HG02642 (cell line): ENCODE results near the gene CHRDL1.

Source experiments
- ATAC-seq: cut with Tn5 transposase; IDR thresholded peaks from one replicate; pipeline ENCODE4 v1.9.1; 2021; ENCODE audit warnings: mild to moderate bottlenecking; ENCODE audit not compliant: unreplicated experiment, poor library complexity

CHRDL1 gene

DNA sequence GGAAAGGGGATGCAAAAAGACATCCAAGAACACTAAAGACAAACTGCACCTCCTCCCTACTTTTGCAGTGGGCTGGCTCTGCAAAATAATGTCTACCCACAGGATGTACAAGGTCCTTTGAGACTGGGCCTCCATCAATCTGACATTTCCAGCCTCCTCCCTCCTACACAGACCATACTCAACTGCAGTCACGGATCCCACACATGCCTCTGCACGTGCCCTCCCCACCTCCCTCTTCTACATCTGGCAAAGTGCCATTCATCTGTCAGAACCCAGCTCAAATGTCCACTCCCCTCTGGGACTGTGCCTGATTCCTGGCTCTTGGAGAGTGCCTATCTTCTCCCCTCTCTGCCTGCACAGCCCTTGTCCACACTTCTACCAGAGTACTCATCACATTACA lies 50.3 kb downstream of the CHRDL1 start:
- ATAC-seq = no peak

DNA sequence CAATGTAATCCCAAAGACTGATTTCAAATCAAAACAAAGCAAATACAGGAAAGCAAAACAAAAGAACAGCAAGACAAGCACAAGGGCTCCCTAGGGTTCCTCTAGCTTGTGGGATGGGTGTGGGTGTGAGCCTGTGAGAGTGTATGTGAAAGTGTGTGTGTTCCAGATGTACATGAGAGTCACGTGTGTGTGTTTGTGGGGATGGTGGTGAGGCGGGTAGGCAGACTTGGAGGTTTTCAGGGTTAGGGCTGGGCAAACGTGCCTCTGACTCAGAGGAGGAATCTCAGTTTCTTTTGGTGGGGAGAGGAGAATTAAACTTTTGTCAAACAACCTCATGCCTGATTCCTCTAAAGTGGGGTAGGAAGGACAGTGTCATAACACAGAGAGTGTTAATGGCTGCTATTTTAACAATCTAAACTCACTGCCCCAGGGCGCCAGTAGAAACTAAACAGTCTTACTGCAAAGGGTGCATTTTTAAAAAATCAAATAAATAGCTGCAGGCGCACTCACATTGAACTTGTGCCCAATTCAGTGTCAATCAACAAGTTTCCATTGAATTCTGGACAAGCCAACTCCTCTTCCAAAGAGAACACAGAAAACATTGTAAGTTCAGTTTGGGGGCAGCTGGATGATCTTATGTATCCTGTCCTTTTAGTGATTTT lies 51.8 kb downstream of the CHRDL1 start:
- ATAC-seq = no peak

- no peak for ATAC-seq
These were observed 54.3 kb downstream of the CHRDL1 start for GRCh38 chrX:110741213-110741796.

DNA sequence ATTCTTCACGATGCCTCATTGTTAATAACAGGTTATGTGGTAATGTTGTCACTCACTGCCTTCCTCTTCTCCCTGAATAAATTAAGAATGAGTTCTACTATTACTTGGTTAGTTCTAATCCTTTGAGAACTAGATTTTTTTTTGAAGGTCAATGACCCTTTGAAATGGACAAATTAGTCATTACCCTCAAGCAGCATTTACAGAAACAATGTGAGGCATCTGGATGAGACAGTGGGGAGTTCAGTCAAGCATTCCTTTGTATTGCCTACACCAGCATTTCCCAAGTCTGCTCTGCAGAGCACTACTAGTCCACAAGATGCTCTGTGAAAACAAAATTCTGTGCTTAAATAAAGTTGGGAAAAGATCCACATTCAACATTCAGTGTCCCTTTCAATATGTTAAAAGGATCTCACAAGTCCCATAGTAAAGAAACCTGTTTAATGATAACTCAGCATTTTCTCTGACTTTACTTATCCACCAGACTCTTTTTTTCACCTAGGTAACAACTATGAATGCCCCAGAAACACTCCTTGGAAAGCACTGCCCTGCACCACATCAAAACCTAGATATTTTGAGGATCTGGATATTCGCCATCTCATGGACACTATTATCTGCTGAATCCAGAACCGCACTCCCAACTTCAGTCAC lies 60.6 kb downstream of the CHRDL1 start:
- no peak for ATAC-seq

DNA sequence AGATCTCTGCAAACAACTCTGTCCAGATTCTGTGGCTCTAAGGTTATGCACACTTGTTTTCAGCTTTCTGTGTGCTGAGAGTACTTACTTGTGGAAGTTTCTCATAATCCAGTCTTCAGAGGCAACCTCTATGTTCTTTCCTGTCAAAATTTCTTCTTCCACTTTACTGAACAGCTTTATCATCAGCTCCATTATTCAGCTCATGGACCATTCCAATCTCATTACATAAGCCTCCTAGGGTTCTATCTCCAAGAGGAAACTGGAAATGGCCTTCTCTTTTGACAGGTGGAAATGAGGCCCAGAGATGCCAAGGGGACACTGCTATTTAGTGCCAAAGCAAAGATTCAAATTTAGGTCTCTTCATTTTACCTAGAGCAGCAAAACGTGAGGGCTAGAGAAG lies 61.3 kb downstream of the CHRDL1 start:
- no peak for ATAC-seq

DNA sequence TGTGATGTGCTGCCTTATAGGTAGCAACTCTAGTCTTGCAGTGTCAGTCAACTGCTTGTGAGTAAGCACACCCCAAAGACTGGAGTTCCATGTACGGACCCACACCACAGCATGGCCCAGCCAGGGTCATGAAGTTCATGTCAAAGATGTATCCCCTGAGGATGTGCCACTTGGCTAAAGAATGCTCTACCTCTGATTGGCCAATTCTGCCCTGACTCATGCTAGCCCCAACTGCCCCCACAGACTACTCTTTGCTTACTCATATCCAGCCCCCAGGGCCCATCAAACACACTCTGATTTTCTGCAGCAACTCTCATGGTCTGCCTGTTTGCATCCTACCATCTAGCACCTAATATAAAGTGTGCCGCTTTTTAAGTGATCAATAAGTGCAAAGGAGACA lies 62.5 kb downstream of the CHRDL1 start:
- no peak for ATAC-seq

DNA sequence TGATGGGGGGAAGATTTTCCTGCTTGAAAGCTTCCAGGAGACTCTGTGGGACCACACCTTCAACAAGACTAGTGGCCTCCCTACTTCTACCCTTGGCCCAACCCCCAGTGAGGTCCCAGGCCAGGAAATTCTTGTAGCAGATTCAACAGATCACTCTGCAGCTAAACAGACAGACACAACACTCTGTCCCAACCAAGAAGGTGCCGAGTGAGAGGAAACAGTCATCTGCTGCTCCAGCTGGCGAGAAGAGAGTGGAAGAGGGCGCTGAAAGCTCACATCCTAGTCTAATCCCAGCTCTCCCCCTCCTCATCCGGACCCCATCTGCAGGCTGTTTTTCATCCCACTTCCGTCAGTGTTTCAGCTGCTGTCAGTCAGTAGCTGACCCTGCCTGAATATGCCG lies 63.4 kb downstream of the CHRDL1 start:
- no peak for ATAC-seq

- ATAC-seq = no peak
These were observed 71.8 kb downstream of the CHRDL1 start for GRCh38 chrX:110723844-110724243.

- no peak for ATAC-seq
These were observed 73.5 kb downstream of the CHRDL1 start for GRCh38 chrX:110722135-110722534.

DNA sequence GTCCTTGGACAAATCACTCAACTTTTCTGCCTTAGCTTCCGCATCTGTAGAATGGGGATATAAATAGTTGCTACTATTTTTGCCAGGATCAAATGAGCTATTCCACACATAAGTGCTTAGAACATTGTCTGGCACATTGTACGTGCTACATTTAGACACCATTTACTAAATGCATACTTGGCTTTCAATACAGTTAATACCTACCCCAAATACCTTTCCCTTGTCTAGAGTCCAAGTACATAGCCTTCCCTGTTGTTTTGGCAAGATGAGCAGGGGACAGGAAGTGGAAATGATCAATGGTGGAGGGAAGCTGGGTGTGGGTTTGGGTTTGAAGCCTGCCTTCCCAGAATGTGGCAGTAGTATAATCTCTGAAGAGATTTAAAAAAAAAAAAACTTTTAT lies 82.0 kb downstream of the CHRDL1 start:
- ATAC-seq = no peak

DNA sequence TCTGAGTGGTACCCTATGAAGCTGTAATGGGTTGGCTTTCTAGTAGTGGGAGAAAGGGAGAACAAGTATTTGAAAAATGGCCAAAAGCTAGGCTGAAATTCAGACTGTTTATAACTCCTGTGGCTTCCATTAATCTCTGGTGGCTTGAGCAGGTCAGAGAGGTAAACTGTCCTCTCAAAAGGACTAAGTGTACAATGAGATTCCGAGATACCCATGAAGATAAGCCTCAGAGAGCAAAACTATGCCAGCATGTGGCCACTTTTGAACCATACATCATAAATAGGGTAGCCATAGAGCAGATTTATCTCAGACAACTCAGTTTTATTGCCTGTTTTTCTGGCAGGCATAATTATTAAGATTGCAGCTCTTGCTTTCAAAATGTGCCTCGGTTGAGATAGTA lies 89.2 kb downstream of the CHRDL1 start:
- ATAC-seq = no peak

DNA sequence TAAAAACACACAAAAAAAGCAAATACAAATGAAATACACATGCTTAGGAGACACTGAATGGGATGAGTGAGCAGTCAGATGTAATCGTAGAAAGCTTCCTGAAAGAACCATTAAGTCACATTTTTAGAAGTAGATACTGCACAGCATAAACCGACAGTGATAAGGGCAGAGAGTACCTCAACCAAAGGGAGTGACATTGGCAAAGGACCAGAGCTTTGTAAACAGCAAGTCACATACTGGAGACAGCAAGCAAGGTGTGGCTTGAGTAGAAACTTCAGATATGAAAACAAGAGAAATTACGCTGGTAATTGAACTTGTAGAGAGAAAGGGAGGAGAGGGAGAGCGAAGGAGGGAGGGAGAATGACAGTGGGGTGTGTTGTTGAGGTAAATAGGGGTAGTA lies 92.0 kb downstream of the CHRDL1 start:
- no peak for ATAC-seq

DNA sequence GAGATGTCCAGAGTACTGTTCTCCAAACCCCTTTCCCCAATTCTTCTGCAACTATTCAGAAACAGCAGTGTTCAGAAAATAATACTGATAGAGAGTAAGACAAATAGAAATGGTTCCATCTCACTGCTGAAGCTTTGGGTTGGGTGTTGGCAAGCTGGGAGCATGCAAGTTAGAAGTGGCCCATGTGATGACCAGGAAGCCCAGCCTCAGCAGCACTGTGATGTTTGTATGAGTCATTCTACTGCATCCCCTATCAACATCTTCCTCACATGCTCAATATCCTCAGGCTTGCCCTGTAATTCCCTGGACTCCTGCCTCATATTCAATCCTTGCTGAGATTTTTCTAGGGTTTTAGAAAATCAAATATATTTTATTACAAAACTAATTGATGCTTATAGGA lies 96.5 kb downstream of the CHRDL1 start:
- no peak for ATAC-seq

GRCh38 chrX:110698696-110699095 lies 96.9 kb downstream of the CHRDL1 start:
- peak; percentile 61 for ATAC-seq

DNA sequence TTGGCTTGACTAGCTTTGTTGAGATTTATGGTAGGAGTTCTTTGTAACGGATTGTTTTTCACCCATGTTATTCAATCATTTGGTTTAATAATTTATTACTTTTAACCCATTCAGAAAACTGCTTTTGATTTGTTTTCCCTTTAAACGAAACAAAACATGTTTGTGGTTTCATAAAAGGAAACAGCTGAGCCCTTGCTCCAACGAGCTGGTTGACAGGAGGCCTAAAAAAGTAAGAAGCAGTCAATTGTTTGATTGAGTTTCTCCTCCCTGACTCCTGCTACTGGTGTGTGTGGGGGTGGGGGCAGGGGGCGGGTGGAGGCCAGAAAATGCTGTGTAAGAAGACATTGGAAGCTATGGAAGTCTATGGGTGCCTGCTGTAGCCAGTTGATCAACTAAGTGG lies 102.8 kb downstream of the CHRDL1 start:
- ATAC-seq = no peak

DNA sequence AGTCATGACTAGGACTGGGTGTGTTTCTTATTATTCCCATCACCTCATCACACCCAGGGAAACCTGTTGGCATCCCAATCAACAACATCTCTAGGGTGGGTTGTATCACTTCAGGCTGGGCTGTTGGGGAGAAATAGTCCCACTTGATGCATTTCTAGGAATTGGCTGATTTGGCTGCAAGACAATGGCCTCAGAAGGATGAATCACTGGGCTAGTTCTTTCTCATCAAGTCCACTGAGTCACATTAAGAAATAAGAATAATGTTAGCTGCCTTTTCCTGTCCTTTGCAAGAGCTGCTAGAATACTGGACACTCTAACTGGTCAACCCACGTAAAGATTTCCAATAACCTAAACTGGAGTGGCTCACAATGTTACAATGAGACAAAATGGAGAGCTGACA lies 104.2 kb downstream of the CHRDL1 start:
- ATAC-seq = no peak

DNA sequence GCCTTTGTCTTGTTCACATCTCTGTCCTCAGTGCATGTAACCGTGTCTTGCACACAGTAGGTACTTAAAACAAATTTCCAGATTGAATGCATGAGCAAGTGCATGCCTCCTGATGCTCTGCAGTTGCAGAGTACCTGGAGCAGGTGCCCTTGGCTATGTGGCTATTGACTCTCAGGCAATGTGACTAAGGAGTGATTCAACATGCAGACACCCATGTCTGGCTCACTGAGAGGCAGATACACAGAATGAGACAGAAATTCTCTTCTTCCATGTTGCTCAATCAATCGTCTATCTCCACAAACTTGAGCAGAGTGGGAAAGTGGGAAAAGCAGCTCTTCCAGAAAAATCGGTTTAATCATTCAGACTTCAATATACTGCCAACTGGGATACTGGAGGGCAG lies 111.0 kb downstream of the CHRDL1 start:
- ATAC-seq = no peak

DNA sequence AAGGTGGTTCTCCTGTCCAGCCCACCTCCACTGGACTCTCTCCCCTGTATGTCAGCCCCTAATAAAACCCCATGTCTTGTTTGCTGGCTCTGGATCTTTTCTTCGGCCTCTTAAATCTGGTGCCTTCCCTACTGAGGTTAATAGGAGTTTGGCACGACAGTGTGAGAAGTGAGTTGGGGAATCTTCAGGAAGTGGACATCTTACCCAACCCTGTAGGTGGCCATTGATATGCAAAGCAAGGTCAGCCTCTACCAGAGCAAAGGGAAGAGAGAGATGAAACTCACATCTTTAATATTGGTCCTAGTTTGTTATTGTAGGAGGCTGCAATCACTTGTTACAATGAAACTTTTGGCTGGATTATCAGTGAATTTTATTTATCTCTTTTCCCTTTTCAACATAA lies 111.7 kb downstream of the CHRDL1 start:
- no peak for ATAC-seq

GRCh38 chrX:110678591-110678990 lies 117.0 kb downstream of the CHRDL1 start:
- ATAC-seq = no peak

GRCh38 chrX:110675886-110676285 lies 119.7 kb downstream of the CHRDL1 start:
- no peak for ATAC-seq

- peak; percentile 97 for ATAC-seq
These were observed 124.4 kb downstream of the CHRDL1 start for GRCh38 chrX:110671068-110671803.
